Measurements from ENCODE around the gene PCDHB1.

GRCh38 chr5:141051521-141051866 lies 320 bp downstream of the PCDHB1 start:
- TF ChIP-seq CTCF (IDR thresholded peaks at IDR 0.05; ENCODE audit: low read length) (no peak), EZH2phosphoT487 (IDR thresholded peaks at IDR 0.05; ENCODE audit: low read length) (no peak), EZH2 (optimal IDR thresholded peaks at IDR 0.05; ENCODE audit: low read depth, low read length) (no peak)
